ENCODE measurements around the gene USP32. TPM values are rescaled to one million over a fixed set of nuclear protein-coding genes. Genes with fewer than 3 reads are reported as not detected.

Gene USP32
- total and polyA plus RNA-seq, 2 donors (not counting 3 experiments of a cell fraction or from before 2014, with no cell fraction given) = 15.7 to 52.9 TPM

GRCh38 chr17:60167065-60167741, 224.7 kb downstream of the USP32 start:
- H3K4me2 ChIP-seq (ENCODE audit: insufficient read depth, low read length) = no peak overlapping the region
- no peaks in the 10 kb centered on the region for H3K9me1 ChIP-seq (replicated peaks; ENCODE audit: control insufficient read depth, extremely low read depth, insufficient read depth, low read length)
- intact Hi-C loops (cut with micrococcal nuclease) (no loop called here), dilution Hi-C loops (cut with MboI; ENCODE audit: extremely low pct_ligation_motif_present, low sequenced_read_pairs) (no loop called here)
- POLR2A ChIA-PET = no interaction called here
- no peaks in the 10 kb centered on the region for H3K79me2 ChIP-seq (ENCODE audit: control insufficient read depth, insufficient read depth, low read length)
- CTCF ChIA-PET = interaction anchor here (1.8 kb wide), 1 partner anchor 24 kb away, joined by 6 read pairs; no protein-coding TSS in a partner anchor
- no TSS peak for BruUV-seq (replicated peaks)
- no peak overlapping the region for H3K4me3 ChIP-seq (replicated peaks in 1 of 3; ENCODE audit: insufficient read depth in 1 of 3, low read depth in 1 of 3, low read length in 3 of 3)
- H3K9me3 ChIP-seq (replicated peaks; ENCODE audit: control insufficient read depth, insufficient read depth, low read length) = no peaks in the 10 kb centered on the region
- no peaks in the 10 kb centered on the region for H4K20me1 ChIP-seq (replicated peaks; ENCODE audit: control insufficient read depth, extremely low read depth, insufficient read depth, low read length)
- DNase-seq (ENCODE audit: low read depth, low spot score) (no peak), FAIRE-seq (peak; percentile 35)
- H3K9ac ChIP-seq (replicated peaks; ENCODE audit: extremely low read depth, insufficient read depth, low read length) = no peak overlapping the region
- H2AFZ ChIP-seq (ENCODE audit: low read depth, low read length) = no peak overlapping the region
- H3K4me1 ChIP-seq (ENCODE audit: control insufficient read depth, extremely low read depth, insufficient read depth, low read length) = peaks cover 20% of the 10 kb centered on the region
- TF ChIP-seq JUN (IDR thresholded peaks at IDR 0.05; ENCODE audit: borderline replicate concordance, insufficient read depth, insufficient read length, low read depth) (no peak), EZH2 (IDR thresholded peaks at IDR 0.05; ENCODE audit: borderline replicate concordance, low read depth, low read length, severe bottlenecking) (no peak), POLR2A (IDR thresholded peaks at IDR 0.05; ENCODE audit: low read depth, low read length) (no peak)
- no peaks in the 10 kb centered on the region for H3K36me3 ChIP-seq (ENCODE audit: control insufficient read depth in 2 of 2, extremely low read depth in 1 of 2, insufficient read depth in 2 of 2, low read length in 2 of 2)
- no peaks in the 10 kb centered on the region for H3K27me3 ChIP-seq (ENCODE audit: control insufficient read depth in 2 of 2, insufficient read depth in 2 of 2, low read length in 2 of 2)
- no peak overlapping the region for H3K27ac ChIP-seq (ENCODE audit: insufficient read depth, low read depth, low read length)

- no peaks in the 10 kb centered on the region for H3K36me3 ChIP-seq (ENCODE audit: control insufficient read depth in 2 of 2, extremely low read depth in 1 of 2, insufficient read depth in 2 of 2, low read length in 2 of 2)
- dilution Hi-C loops (cut with MboI; ENCODE audit: extremely low pct_ligation_motif_present, low sequenced_read_pairs) = no loop called here
- intact Hi-C loops (cut with micrococcal nuclease) = no loop called here
- no peaks in the 10 kb centered on the region for H3K27me3 ChIP-seq (ENCODE audit: control insufficient read depth in 2 of 2, insufficient read depth in 2 of 2, low read length in 2 of 2)
- POLR2A ChIA-PET = no interaction called here
- H3K27ac ChIP-seq (ENCODE audit: insufficient read depth, low read depth, low read length) = no peak overlapping the region
- no peak for TF ChIP-seq JUN (IDR thresholded peaks at IDR 0.05; ENCODE audit: borderline replicate concordance, insufficient read depth, insufficient read length, low read depth)
- no peak for TF ChIP-seq FOS (IDR thresholded peaks at IDR 0.05; ENCODE audit: borderline replicate concordance, insufficient read depth, low read length)
- no peak for TF ChIP-seq POLR2AphosphoS5 (IDR thresholded peaks at IDR 0.05; ENCODE audit: insufficient read depth, low read depth, low read length)
- TF ChIP-seq MYC (IDR thresholded peaks at IDR 0.05; ENCODE audit: low read depth, low read length) = no peak
- no peak for TF ChIP-seq POLR2A (IDR thresholded peaks at IDR 0.05; ENCODE audit: low read depth, low read length)
- no peak for TF ChIP-seq MAX (IDR thresholded peaks at IDR 0.05; ENCODE audit: insufficient read depth, insufficient read length)
- TF ChIP-seq CTCF (IDR thresholded peaks at IDR 0.05; ENCODE audit: extremely low read depth in 1 of 2, insufficient read depth in 1 of 2, low read depth in 1 of 2, low read length in 2 of 2) = no peak
- no peak for TF ChIP-seq EZH2 (IDR thresholded peaks at IDR 0.05; ENCODE audit: borderline replicate concordance, low read depth, low read length, severe bottlenecking)
- H3K79me2 ChIP-seq (ENCODE audit: control insufficient read depth, insufficient read depth, low read length) = no peaks in the 10 kb centered on the region
- peak; percentile 66 for FAIRE-seq
- peaks cover 22% of the 10 kb centered on the region for H3K4me1 ChIP-seq (ENCODE audit: control insufficient read depth, extremely low read depth, insufficient read depth, low read length)
- CTCF ChIA-PET = interaction anchor here (1.8 kb wide), 1 partner anchor 23 kb away, joined by 6 read pairs; no protein-coding TSS in a partner anchor
- no TSS peak for BruUV-seq (replicated peaks)
- H3K4me3 ChIP-seq (replicated peaks in 1 of 3; ENCODE audit: insufficient read depth in 1 of 3, low read depth in 1 of 3, low read length in 3 of 3) = no peak overlapping the region
- H2AFZ ChIP-seq (ENCODE audit: low read depth, low read length) = no peak overlapping the region
- no peak for DNase-seq (ENCODE audit: low read depth, low spot score)
- H3K9me3 ChIP-seq (replicated peaks; ENCODE audit: control insufficient read depth, insufficient read depth, low read length) = no peaks in the 10 kb centered on the region
- H3K4me2 ChIP-seq (ENCODE audit: insufficient read depth, low read length) = no peak overlapping the region
- no peaks in the 10 kb centered on the region for H3K9me1 ChIP-seq (replicated peaks; ENCODE audit: control insufficient read depth, extremely low read depth, insufficient read depth, low read length)
- no peak overlapping the region for H3K9ac ChIP-seq (replicated peaks; ENCODE audit: extremely low read depth, insufficient read depth, low read length)
- H4K20me1 ChIP-seq (replicated peaks; ENCODE audit: control insufficient read depth, extremely low read depth, insufficient read depth, low read length) = no peaks in the 10 kb centered on the region
Measured at GRCh38 chr17:60165971-60166370, 226.0 kb downstream of the USP32 start.

Measured in endothelial cell of umbilical vein (primary cell).